ENCODE measurements around the gene LHFPL2.

DNA sequence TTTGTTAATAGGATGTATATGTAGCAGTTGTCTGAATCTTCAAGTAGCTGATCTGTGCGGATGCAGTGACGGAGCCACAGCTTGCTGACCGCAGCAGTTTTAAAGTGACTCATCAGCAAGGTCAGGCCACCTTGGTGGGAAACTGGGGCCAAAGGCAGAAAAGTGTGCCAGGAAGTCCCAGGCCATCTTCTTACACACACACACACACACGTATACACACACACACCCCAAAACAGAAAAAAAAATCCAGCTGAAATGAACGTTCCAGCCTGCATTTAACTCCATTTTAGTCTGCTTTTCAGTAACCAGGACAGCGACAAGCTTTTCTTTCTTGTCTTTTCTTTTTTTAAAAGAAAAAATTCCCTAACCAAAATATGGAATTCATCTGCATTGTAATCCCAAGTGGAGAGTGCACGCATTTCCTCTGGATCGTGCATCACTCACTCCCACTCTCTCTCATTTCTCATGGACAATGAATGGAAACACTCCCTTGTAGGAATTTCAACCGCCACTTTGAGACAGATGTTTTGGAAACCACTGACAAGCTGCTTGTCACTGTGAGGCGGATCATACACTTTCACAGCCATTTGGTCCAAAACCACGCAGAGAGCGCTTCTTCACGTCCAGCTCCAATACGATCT is 103.9 kb downstream of the LHFPL2 start:
- TF ChIP-seq, protein P1, sequence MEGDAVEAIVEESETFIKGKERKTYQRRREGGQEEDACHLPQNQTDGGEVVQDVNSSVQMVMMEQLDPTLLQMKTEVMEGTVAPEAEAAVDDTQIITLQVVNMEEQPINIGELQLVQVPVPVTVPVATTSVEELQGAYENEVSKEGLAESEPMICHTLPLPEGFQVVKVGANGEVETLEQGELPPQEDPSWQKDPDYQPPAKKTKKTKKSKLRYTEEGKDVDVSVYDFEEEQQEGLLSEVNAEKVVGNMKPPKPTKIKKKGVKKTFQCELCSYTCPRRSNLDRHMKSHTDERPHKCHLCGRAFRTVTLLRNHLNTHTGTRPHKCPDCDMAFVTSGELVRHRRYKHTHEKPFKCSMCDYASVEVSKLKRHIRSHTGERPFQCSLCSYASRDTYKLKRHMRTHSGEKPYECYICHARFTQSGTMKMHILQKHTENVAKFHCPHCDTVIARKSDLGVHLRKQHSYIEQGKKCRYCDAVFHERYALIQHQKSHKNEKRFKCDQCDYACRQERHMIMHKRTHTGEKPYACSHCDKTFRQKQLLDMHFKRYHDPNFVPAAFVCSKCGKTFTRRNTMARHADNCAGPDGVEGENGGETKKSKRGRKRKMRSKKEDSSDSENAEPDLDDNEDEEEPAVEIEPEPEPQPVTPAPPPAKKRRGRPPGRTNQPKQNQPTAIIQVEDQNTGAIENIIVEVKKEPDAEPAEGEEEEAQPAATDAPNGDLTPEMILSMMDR (IDR thresholded peaks at IDR 0.05; ENCODE audit: low read depth, low read length, poor library complexity, severe bottlenecking): no peak
- no peak for TF ChIP-seq EZH2phosphoT487 (IDR thresholded peaks at IDR 0.05; ENCODE audit: borderline replicate concordance, low read length)
